B cell (primary cell): ENCODE results near the gene PLIN4. TPM values are rescaled to one million over a fixed set of nuclear protein-coding genes. Genes with fewer than 3 reads are reported as not detected.

Experiments used
- ATAC-seq: fragments of 200-7000 bp; cut with Tn5 transposase; one replicate; pipeline ENCODE4 v1.10.0; 2021; ENCODE audit warnings: low read depth, mild to moderate bottlenecking, moderate number of reproducible peaks, moderate library complexity
- CTCF ChIA-PET: fragments of 350-600 bp; sonication (Branson Sonifier 250); formaldehyde crosslinking; loops from one replicate; lab custom pipeline; 2021; ENCODE audit warnings: antibody characterized with exemption, inconsistent platforms; lab: Charles Lee
- POLR2A ChIA-PET: fragments of 350-600 bp; sonication (Branson Sonifier 250); formaldehyde crosslinking; loops from one replicate; lab custom pipeline; 2021; ENCODE audit warnings: antibody characterized with exemption; lab: Charles Lee
- DNase-seq: peaks from one replicate; pipeline ENCODE4 v3.0.0; 2013
- H2AFZ ChIP-seq: 2 replicates; pipeline ENCODE4 v1.6.1; 2012; ENCODE audit warnings: mild to moderate bottlenecking, low read depth, low read length; ENCODE audit not compliant: insufficient read depth, poor library complexity, severe bottlenecking
- H3K27ac ChIP-seq, 2 donors: 1 replicate in 1 of 2; 2 replicates in 1 of 2; pipeline ENCODE4 v1.5.1; 2012 to 2013; ENCODE audit warnings: low read length in 2 of 2, mild to moderate bottlenecking in 2 of 2, moderate library complexity in 1 of 2
- H3K27me3 ChIP-seq, 4 experiments: fragments of 200-600 bp in 1 of 4; sonication (generic) in 1 of 4; replicated peaks in 1 of 4; 1 replicate in 2 of 4; 2 replicates in 2 of 4; pipeline versions ENCODE4 v1.6.1 to v1.7.0; 2013 to 2016; ENCODE audit warnings: low read length in 3 of 4, mild to moderate bottlenecking in 2 of 4, mixed read lengths in 1 of 4, moderate library complexity in 1 of 4; ENCODE audit not compliant: insufficient read depth in 4 of 4, control insufficient read depth in 3 of 4; ENCODE audit errors: control extremely low read depth in 1 of 4
- H3K36me3 ChIP-seq, 2 experiments: replicated peaks in 1 of 2; 1 replicate in 1 of 2; 2 replicates in 1 of 2; pipeline versions ENCODE4 v1.6.1 to v1.7.1; 2013; ENCODE audit warnings: low read length in 1 of 2; ENCODE audit not compliant: insufficient read depth in 2 of 2, control insufficient read depth in 1 of 2; ENCODE audit errors: control extremely low read depth in 1 of 2, extremely low read depth in 1 of 2
- H3K4me1 ChIP-seq, 2 donors: fragments of 200-600 bp in 1 of 2; sonication (generic) in 1 of 2; 1 replicate in 1 of 2; 2 replicates in 1 of 2; pipeline versions ENCODE4 v1.5.1 to v1.6.1; 2013 to 2017; ENCODE audit warnings: low read length in 2 of 2; ENCODE audit not compliant: control insufficient read depth in 2 of 2, insufficient read depth in 2 of 2
- H3K4me2 ChIP-seq: replicated peaks from 2 replicates; pipeline ENCODE3; 2012; ENCODE audit warnings: mild to moderate bottlenecking, low read depth, low read length; ENCODE audit not compliant: poor library complexity, severe bottlenecking
- H3K4me3 ChIP-seq, 5 experiments: fragments of 200-600 bp in 1 of 5; sonication (generic) in 1 of 5; 1 replicate in 3 of 5; 2 replicates in 2 of 5; pipeline versions ENCODE4 v1.5.1 to v1.7.0; 2011 to 2016; ENCODE audit warnings: low read length in 4 of 5, mild to moderate bottlenecking in 4 of 5, low read depth in 2 of 5, control low read depth in 1 of 5, moderate library complexity in 1 of 5; ENCODE audit not compliant: insufficient read depth in 1 of 5; ENCODE audit errors: control extremely low read depth in 1 of 5, extremely low read depth in 1 of 5
- H3K79me2 ChIP-seq: fragments of 200-600 bp; sonication (generic); one replicate; pipeline ENCODE4 v1.6.0; 2016; ENCODE audit warnings: low read length; ENCODE audit not compliant: control insufficient read depth, insufficient read depth
- H3K9ac ChIP-seq: fragments of 200-600 bp; sonication (generic); 2 replicates; pipeline ENCODE4 v1.6.1; 2017; ENCODE audit warnings: mild to moderate bottlenecking, low read length, moderate library complexity
- H3K9me3 ChIP-seq, 3 donors: one replicate each; pipeline versions ENCODE4 v1.6.1 to v1.7.1; 2013; ENCODE audit warnings: low read length in 2 of 3; ENCODE audit not compliant: control insufficient read depth in 2 of 3, insufficient read depth in 1 of 3; ENCODE audit errors: control extremely low read depth in 1 of 3
- H4K20me1 ChIP-seq: 2 replicates; pipeline ENCODE4 v1.6.0; 2012; ENCODE audit warnings: mild to moderate bottlenecking, low read length; ENCODE audit not compliant: insufficient read depth, control insufficient read depth, poor library complexity, severe bottlenecking
- H3K27ac Mint-ChIP-seq: one replicate; pipeline ENCODE4 v1.8.0; 2021; ENCODE audit warnings: mixed read lengths
- H3K27me3 Mint-ChIP-seq: one replicate; pipeline ENCODE4 v1.8.0; 2021; ENCODE audit warnings: mixed read lengths
- H3K4me1 Mint-ChIP-seq: one replicate; pipeline ENCODE4 v1.8.0; 2021; ENCODE audit warnings: mixed read lengths
- H3K4me3 Mint-ChIP-seq: one replicate; pipeline ENCODE4 v1.8.0; 2021; ENCODE audit warnings: mixed read lengths
- H3K9me3 Mint-ChIP-seq: one replicate; pipeline ENCODE4 v1.8.0; 2022; ENCODE audit warnings: mixed read lengths; ENCODE audit not compliant: insufficient read depth
- CTCF ChIP-seq: fragments of 200-600 bp; IDR thresholded peaks from one replicate; pipeline ENCODE4 v1.8.0; 2022; ENCODE audit warnings: antibody characterized with exemption, mild to moderate bottlenecking
- EZH2 ChIP-seq: IDR thresholded peaks from 2 replicates; pipeline ENCODE4 v1.6.1; 2012; ENCODE audit warnings: borderline replicate concordance, low read depth, mild to moderate bottlenecking, moderate library complexity, low read length; ENCODE audit not compliant: insufficient read depth, poor library complexity, severe bottlenecking
- WGBS: methylation state at CpG from one replicate; pipeline ENCODE4 v1.1.5; 2013; ENCODE audit warnings: missing lambda C conversion rate; ENCODE audit not compliant: insufficient coverage; 5-methylcytosine and 5-hydroxymethylcytosine counted together
- intact Hi-C: fragments of 100-400 bp; cut with micrococcal nuclease; formaldehyde crosslinking; loops from one replicate; pipeline ENCODE4 v1.10.0; 2022
- polyA plus RNA-seq: library from polyadenylated mRNA; depleted of rRNA; stranded (reverse); fragments of >200 nt; gene quantifications from 2 replicates; pipeline ENCODE4 v1.2.3, GENCODE V29; 2012
- total RNA-seq, 2 donors: library from RNA; stranded (reverse); fragments of 120-200 nt in 1 of 2; gene quantifications; 1 replicate in 1 of 2; 2 replicates in 1 of 2; pipeline versions ENCODE4 v1.2.3 to v1.2.4, GENCODE V29; 2013 to 2022

The PLIN4 gene
- total and polyA plus RNA-seq, 2 donors (not counting 1 experiment from before 2014, with no cell fraction given) = 0.04 to 0.07 TPM

- WGBS = 18% methylated on average over 45 of the region's 49 CpGs
These were observed 16.8 kb upstream of the PLIN4 start, which contains the start of gene PLIN5 for GRCh38 chr19:4534836-4535658. TSS of gene PLIN5 (minus strand) at chr19:4535224. CDS start at chr19:4534074, 1,150 bp downstream.

More at GRCh38 chr19:4534836-4535658, 16.8 kb upstream of the PLIN4 start, which contains the start of gene PLIN5:
- H3K79me2 ChIP-seq = no peaks in the 10 kb centered on the region
- H3K9me3 ChIP-seq = peaks cover 0 to 26% (median 0%) of the 10 kb centered on the region in 3 donors
- no peak for TF ChIP-seq CTCF
- TF ChIP-seq EZH2 = no peak
- H3K4me1 ChIP-seq = peaks cover 11 to 17% of the 10 kb centered on the region in 2 donors
- ChIA-PET POLR2A (no interaction called here), CTCF (interaction anchor here (0.7 to 4.3 kb wide), 3 partner anchors 10 to 538 kb away, joined by 3 to 25 read pairs (median 3); no protein-coding TSS in a partner anchor)
- H3K9me3 Mint-ChIP-seq = no peaks in the 10 kb centered on the region
- H3K9ac ChIP-seq = no peak within 1 kb of the TSS
- H3K27me3 ChIP-seq = peaks cover 0 to 36% (median 7%) of the 10 kb centered on the region in 4 experiments
- peaks cover 9% of the 10 kb centered on the region for H3K4me1 Mint-ChIP-seq
- peaks cover 17% of the 10 kb centered on the region for H3K27me3 Mint-ChIP-seq
- no peak within 1 kb of the TSS for H3K27ac ChIP-seq
- peak within 1 kb of the TSS; percentile 44 for H3K4me3 Mint-ChIP-seq
- intact Hi-C loops = no loop called here
- H3K4me3 ChIP-seq = peak within 1 kb of the TSS in 3 of 5 experiments; percentile 7 to 9 (median 8)
- peak; percentile 51 for DNase-seq
- peak within 1 kb of the TSS; percentile 10 for H2AFZ ChIP-seq
- no peaks in the 10 kb centered on the region for H4K20me1 ChIP-seq
- H3K36me3 ChIP-seq = no peaks in the 10 kb centered on the region
- H3K4me2 ChIP-seq = peak within 1 kb of the TSS; percentile 52
- H3K27ac Mint-ChIP-seq = no peak within 1 kb of the TSS
- ATAC-seq = peak; percentile 66
